H4 (cell line): ENCODE data around the gene ZNF326. TPM values are rescaled to one million over a fixed set of nuclear protein-coding genes. Genes with fewer than 3 reads are reported as not detected.

Source experiments
- DNase-seq: peaks from one replicate; pipeline ENCODE4 v3.0.0-alpha.2; 2015; ENCODE audit warnings: low spot score
- total RNA-seq: library from RNA; depleted of rRNA; stranded (reverse); fragments of >200 nt; shearing (Covaris generic); gene quantifications from 2 replicates; pipeline ENCODE4 v1.2.3, GENCODE V29; 2014; rRNA removed

The ZNF326 gene
- total RNA-seq, 1 experiment from 2014 or later = 3.2 TPM

DNA sequence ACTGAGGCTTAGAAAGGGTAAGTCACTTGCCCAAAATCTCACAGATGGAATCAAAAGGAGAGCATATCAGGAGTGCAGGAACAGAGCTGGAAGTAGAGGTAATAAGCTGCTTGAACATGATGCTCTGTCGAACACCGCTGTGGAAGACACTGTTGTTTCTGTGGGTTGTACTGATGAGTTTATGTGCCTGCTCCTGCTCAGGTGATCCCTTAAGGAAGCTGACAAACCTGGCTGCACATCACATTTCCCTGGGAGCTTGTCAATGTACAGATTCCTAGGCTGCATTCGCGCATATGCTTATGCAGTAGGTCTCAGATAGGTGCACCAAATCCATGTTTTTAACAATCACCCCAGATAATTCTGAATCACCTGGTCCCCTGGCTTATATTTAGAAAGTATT is 79.7 kb downstream of the ZNF326 start:
- no peak for DNase-seq

DNA sequence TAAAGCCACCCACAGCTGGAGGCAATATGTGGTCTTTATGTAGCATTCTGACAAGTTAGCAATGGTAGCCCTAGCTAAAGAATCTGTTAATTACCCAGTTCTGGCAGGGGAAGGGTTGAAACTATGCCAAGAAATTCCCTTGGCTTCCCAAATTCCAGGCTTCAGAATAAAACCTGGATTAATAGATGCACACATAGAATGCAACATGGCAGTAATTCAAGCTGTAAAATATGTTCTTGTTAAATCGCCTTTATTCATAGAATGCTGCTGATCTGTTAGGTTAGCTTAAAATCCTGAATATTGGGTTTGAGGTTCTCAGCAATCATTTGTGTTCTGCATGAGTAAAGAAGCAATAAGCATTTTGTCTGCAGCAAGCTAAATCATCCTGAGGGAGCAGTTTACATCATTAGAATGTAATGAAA is 80.1 kb downstream of the ZNF326 start:
- DNase-seq = no peak

DNA sequence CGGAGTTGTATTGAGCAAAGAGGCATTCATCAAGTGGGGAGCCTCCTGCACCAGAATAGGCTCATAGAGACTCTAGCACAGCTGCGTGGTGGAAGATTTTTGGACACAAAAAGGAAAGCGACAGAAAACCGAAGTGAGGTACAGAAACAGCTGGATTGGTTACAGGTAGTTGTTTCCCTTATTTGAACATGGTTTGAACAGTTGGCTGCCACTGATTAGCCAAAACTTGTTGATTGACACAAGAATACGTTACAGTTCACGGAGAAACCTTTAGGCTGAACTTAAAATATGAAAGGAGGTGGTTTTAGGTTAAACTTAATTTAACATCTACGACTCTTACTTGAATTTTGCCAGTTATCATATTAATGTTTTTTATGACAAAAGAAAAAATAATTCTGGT is 89.1 kb downstream of the ZNF326 start:
- DNase-seq = no peak

Other genes with a start within 250 kb of the ZNF326 start
- 22.9 and 25.2 TPM in 2 replicates for gene LRRC8D, start 174.1 kb upstream of the ZNF326 start, total RNA-seq